HG03175 (cell line): ENCODE data around the gene GTF2I.
"Not testable (repeated sequence)": the region's sequence is repeated elsewhere in the genome, so short reads cannot be mapped to it uniquely, and the experiment has no call there.

ENCODE experiments used
- ATAC-seq: cut with Tn5 transposase; IDR thresholded peaks from one replicate; pipeline ENCODE4 v1.9.1; 2021; ENCODE audit warnings: mild to moderate bottlenecking, moderate library complexity; ENCODE audit not compliant: unreplicated experiment

Gene GTF2I

DNA sequence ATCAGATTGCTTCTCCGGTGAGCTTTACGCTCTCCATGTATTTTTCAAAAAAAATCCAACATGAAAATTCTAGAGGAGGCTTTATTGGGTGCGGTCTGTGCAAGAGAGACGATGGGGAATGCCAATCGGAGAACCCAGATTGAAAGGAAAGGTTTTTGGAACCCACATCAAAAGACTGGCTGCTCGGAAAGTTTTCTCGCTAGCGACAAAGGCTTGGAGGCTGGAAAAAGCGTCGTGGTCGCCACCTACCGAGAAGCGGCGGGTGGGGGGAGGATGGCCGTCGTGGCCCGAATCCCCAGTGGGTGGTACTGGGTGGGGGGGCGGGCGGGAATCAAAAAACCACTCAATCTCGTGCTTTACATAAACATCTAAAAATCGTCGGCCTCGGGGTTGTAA is 1.1 kb upstream of the GTF2I start:
- ATAC-seq, result no peak

DNA sequence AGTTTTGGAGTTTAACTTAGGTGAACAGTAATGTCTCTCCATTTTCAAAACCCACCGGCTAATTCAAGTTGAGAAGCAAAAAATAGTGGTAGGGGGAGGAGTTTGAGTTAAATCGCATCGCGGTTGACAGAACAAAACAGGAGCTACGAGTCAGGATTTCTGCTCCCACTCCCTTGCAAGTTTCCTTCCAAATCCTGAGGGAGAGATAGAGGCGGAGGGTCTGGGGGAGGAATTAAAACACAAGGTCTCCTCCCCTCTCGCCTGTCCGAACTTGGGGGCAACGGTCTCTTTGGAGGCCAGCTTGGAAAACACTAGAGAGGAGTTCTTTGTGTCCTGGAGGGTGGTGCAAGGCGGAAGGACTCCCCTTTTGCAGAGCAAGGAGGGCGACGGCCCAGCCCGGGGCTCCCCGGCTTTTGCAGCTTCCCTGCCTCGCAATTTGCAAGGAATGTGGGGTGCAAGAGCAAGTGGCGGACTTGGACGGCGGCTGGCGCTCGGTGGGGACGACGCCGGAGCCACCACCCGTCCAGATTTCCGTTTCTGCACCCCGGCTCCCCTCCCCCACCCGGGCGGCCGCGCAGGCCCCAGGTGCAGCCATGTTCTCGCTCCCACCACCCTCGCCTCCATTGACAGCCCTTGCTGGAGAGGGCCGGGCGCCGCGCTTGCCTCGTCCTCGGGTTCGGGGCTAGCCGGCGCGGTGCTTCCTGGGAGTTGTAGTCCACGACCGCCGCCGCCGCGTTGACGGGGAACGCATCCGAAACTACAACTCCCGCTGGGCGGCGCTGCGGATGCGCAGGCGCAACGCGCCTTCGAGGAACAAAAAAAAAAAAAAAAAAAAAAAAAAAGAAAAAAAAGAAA is 454 bp upstream of the GTF2I start:
- peak; percentile 68 for ATAC-seq

DNA sequence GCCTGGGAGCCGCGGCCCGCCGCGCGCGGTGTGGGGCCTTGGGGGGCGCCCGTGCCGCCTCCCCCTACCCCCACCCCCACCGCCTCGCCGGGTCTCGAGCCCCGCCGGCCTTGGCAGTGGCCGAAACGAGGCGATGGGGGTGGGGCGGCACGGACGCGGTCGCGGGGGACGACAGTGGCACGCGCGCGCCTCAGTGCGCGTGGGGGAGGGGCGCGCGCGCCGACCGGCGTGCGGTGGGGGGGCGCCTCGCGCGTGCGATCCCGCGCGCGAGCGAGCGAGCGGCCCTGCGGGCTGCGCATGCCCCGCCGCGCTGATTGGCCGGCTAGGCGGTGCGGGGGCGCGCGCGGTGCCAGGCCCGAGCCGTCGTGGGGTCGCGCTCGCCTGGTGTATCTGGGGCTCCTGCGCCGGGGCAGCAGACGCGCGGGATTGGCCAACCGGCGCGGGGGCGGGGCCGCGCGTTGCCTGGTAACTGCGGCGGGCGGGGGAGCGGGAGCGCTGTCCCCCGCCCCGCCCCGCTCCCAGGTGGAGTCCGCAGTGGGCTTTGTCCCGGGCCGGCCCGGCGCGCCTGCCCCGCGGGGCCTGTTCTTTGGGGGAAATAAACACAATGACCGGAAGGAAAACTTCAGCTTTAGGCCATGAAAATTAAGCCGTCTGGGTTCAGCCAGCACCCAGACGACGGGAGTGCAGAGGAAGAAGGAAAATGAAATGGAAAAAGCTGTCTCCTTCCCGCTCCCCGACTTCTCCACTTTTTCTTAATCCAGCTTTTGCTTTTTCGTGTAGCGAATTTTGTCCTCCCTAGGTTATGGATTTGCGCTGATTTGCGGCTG is 873 bp downstream of the GTF2I start:
- peak; percentile 55 for ATAC-seq

DNA sequence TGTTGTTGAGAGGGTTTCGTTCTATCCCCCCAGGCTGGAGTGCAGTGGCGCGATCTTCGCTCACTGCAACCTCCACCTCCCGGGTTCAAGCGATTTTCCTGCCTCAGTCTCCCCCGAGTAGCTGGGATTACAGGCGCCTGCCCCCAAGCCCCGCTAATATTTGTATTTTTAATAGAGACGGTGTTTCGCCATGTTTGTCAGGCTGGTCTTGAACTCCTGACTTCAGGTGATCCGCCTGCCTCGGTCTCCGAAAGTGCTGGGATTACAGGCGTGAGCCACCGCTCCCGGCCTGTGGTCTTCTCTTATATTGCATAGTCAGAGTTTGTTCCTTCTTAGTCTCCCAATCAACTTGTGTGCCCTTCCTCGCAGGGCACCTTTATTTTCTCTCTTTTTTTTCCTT is 2.7 kb downstream of the GTF2I start:
- ATAC-seq, result not testable (repeated sequence)

DNA sequence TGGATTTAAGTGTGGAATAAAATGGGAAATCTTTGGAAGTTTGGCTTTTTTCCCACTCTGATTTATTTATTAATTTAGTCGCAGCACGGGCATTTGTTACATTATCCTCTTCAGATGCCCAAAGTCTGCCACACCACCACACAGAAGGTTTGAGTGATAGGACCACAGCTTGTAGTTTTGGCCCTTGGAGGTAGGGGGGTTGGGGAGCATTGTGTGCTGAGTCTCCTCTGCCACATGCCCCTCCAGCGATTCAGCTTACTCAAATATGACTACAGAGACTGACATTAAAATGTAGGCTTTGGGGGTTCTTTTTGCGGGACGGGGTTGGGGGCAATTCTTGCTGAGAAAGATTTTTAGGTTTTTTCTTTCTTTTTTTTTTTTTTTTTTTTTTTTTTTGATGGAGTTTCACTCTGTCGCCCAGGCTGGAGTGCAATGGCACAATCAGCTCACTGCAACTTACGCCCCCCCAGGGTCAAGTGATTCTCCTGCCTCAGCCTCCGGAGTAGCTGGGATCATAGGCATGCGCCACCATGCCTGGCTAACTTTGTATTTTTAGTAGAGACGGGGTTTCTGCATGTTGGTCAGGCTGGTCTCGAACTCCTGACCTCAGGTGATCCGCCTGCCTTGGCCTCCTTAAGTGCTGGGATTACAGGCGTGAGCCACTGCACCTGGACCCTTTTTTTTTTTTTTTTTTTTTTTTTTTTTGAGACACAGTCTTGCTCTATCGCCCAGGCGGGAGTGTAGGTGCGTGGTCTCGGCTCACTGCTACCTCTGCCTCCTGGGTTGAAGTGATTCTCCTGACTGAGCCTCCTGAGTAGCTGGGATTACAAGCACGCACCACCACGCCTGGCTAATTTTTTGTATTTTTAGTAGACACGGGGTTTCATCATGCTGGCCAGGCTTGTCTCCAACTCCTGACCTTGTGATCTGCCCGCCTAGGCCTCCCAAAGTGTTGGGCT is 4.6 kb downstream of the GTF2I start:
- not testable (repeated sequence) for ATAC-seq

DNA sequence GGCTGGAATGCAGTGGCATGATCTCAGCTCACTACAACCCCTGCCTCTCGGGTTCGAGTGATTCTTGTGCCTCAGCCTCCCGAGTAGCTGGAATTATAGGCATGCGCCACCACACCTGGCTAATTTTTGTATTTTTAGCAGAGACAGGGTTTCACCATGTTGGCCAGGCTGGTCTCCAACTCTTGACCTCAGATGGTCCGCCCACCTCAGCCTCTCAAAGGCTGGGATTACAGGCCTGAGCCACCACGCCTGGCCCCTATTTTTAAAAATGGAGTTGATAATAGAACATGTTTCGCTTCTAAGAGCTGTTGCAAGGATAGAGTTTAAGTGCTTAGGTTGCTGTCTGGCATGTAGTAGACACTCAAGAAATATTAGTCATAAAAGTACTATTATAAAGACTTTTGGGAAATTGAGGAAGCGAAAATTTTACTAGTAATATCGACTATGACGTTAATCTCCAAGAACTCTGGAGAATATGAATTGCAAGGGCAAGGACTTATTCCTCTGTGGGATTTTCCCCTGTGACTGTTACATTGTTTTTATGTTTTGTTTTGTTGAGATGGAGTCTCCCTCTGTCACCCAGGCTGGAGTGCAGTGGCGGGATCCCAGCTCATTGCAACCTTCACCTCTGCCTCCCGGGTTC is 7.9 kb downstream of the GTF2I start:
- no peak for ATAC-seq

DNA sequence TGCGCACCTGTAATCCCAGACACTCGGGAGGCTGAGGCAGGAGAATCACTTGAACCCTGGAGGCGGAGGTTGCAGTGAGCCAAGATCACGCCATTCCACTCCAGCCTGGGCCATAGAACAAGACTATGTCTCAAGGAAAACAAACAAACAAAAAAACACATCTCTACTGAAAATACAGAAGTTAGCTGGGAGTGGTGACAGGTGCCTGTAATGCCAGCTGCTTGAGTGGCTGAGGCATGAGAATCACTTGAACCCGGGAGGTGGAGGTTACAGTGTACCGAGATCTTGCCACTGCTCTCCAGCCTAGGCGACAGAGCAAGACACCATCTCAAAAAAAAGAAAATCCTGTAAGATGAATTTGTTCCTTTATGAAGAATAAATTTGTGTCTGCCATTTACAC is 9.5 kb downstream of the GTF2I start:
- ATAC-seq, result not testable (repeated sequence)

DNA sequence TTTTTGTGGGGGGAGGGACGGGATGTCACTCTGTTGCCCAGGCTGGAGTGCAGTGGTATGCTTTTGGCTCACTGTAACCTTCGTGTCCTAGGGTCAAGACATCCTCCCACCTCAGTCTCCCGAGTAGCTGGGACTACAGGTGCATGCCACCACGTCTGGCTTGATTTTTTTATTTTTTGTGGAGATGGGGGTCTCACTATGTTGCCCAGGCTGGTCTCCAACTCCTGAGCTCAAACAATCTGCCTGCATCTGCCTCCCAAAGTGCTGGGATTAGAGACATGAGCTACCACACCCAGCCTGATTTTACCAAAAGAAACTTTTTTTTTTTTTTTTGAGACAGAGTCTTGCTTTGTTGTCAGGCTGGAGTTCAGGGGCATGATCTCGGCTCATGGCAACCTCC is 10.0 kb downstream of the GTF2I start:
- not testable (repeated sequence) for ATAC-seq

DNA sequence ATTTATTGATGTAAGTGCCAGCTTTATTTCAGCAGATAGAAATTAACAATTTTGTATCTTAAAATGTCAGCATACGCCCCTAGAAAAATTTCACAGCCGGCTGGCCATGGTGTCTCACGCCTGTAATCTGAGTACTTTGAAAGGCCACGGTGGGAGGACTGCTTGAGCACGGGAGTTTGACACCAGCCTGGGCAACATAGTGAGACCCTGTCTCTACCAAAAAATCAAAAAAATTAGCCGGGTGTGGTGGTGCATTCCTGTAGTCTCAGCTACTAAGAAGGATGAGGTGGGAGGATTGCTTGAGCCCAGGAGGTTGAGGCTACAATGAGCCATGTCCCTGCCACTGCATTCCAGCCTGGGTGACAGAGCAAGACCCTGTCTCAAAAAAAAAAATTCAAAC is 14.1 kb downstream of the GTF2I start:
- ATAC-seq, result no peak

DNA sequence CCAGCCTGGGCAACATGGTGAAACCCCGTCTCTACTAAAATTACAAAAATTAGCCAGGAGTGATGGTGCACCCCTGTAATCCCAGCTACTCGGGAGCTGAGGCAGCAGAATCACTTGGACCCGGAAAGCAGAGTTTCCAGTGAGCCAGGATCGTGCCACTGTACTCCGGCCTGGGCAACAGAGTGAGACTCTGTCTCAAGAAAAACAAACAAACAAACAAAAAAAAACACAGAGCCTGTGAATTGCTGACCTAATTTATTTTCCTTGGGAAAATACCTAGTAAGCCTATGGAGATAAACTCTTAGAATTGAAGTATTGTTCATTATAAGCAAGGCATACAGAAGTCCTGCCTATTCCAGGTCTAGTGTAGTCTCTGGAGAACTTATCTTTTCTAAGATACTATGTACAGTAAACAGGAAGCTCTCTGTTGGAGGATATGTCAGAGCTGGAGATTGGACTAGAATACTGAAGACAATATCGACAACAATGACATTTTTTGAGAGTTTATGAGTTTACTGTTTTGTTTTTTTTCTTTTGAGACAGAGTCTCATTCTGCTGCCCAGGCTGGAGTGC is 14.9 kb downstream of the GTF2I start:
- no peak for ATAC-seq

DNA sequence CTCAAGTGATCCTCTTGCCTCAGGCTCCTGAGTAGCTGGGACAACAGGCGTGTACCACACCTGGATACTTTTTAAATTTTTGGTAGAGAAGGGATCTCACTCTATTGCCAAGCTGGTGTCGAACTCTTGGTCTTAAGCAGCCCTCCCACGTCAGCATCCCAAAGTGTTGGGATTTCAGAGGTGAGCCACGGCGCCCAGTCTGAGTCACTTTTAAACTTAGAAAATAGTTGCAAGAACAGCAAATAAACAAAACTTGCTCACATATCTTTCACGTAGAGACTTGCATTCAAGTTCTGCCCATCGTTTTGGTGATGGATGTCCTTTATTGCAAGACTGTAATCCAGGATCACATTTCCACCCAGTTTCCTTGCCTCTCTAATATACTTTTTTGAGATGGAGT is 16.6 kb downstream of the GTF2I start:
- ATAC-seq, result no peak

DNA sequence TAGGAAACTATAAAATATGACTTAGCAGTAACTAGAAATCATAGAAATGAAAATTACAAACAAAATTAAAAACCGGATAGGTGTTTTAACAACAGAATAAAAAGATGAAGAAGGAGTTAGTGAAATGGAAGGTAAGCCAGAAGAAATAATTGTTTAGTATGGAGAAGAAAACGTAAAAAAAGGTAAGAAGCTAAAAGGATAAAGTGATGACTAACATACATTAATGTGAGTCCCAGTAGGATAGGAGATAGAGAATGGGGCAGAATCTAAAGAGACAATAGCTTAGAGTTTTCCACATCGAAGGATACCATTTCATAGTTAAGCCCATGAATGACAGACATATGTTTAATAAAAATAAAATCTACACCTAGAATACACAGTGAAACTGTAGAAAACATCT is 25.3 kb downstream of the GTF2I start:
- ATAC-seq, result no peak

DNA sequence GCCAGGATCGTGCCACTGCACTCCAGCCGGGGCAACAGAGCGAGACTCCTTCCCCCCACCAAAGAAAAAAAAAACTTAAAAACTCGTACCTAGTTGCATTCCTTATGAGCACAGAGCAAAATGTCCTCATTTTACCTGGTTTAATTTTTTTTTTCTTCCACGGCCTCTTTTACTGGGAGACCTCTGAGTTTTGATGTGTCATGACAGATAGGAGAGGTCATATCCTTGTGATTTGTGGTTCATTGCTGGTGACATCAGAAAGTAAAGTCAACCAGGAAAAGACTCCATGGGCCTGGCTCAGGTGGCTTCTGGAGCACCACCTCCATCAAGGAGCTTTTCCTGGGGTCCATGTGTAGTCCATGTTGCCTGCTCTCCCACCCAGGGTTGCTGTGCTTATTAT is 26.3 kb downstream of the GTF2I start:
- no peak for ATAC-seq

DNA sequence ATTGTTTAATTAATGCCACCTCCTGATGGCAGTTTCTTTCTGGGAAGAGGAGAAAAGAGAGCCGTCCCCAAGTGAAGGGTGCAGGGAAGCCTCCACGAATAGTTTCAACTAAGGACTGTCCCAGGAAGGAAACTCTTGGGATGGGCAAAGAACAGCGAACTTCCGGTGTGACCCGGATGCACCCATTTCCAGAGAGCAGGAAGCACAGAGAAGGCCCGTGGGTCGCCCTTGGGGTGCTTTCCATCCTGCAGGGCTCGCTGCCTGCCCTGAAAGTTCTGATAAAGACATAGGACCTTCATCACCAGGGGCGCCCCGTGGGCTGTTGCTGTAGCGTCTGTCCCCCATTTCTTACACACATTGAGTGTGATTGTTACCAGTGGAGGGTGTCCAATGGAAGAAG is 27.0 kb downstream of the GTF2I start:
- ATAC-seq, result no peak

DNA sequence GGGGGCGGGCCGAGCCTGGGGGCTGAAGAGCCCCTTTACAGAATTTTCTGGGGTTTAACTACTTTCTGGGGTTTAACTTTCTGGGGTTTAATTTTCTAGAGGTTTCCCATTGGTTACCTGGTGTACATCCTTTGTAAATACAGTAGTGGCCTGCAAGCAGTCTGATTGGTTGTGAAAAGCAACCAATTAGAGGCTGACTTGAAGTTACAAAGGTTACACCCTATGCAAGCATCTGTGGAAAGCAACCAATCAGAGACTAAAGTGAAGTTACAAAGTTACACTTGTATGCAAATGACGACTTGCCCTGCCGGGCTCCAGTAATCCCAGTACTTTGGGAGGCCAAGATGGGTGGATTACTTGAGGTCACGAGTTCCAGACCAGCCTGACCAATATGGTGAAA is 27.4 kb downstream of the GTF2I start:
- ATAC-seq, result no peak

DNA sequence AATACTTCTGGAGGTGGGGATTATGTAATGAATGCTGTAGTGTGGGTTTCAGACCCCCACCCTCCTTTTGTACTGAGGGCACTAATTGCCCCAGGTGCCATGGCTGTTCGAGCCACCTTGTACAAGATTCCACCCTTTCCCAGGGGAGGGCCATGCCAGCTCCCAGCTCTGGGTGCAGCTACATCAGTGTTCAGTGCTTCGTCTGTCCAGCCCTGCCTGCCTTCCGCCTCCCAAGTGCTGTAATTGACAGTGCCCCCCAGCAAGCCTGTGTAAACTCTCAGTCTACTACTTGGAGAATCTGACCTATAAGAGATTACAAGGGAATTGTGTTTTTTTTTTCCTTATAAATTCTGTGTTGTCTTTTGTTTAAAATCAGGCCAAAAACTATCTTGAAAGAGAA is 33.0 kb downstream of the GTF2I start:
- no peak for ATAC-seq

DNA sequence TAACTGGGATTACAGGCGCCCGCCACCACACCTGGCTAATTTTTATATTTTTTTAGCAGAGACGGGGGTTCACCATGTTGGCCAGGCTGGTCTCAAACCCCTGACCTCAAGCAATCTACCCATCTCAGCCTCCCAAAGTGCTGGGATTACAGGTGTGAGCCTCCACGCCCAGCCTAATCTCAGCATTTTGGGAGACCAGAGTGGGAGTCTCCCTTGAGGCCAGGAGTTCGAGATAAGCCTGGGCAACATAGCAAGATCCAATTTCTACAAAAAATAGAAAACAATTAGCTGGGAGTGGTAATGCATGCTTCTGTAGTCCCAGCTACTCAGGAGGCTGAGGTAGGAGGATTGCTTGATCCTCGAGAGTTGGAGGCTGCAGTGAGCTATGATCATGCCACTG is 46.9 kb downstream of the GTF2I start:
- ATAC-seq, result not testable (repeated sequence)

DNA sequence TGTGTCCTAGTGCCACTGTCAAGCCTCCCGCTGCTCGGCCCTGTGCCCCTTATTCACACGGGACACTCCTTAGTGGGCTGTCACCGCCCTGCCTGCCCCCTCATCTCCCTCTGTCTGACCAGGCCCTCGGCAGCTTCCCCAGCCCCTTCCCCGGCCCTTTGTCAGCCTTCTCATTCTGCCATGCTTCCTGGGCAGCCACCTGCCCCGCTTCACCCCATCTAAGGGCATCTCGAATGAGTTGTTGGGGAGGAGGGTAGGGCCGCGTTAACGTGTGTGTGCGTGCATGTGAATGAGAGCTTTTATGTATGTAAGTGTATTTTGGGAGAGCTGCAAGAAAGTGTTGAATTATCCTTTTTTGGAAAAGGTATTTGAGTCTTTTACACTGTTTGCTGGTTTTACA is 49.7 kb downstream of the GTF2I start:
- ATAC-seq, result no peak

DNA sequence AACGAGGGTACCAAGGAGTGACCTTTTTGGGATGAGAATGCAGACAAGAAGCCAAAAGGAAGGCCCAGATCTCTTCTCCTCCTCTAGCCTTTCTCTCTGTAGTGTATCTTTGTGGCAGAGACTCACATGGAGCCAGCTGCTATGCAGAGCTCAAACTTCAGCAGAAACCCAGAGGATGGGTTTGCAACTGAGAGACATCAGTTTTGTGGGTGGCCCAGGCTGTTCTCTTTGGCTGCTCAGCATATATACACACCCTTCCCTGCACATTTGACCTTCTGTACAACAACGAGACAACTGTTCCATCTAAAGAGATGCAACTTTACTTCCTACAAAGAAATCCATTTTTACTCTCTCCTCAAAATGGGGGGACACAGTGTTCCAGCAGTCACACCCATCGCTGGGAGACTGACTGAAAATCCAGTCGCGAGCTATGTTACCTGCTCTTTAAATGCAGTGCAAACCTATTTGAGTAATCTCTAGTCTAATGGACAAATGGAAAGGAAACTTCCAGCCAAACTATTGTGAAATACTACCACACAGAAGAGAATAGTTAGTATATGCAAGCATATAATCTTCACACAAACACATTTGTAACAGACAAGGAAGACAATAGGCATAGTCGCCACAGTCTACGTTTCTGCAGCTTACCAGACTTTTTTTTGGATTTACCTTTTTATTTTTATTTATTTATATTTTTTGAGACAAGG is 51.2 kb downstream of the GTF2I start:
- no peak for ATAC-seq
